Hepatocyte (in vitro differentiated cells): ENCODE measurements around the gene CACNA2D4. TPM values are rescaled to one million over a fixed set of nuclear protein-coding genes. Genes with fewer than 3 reads are reported as not detected.

Experiments used
- DNase-seq: peaks from one replicate; pipeline ENCODE4 v3.0.0-alpha.2; 2016; ENCODE audit warnings: low spot score
- H2AFZ ChIP-seq: fragments of 200-600 bp; sonication (generic); 2 replicates; pipeline ENCODE4 v1.6.0; 2016; ENCODE audit warnings: antibody characterized with exemption, mild to moderate bottlenecking
- H3K27ac ChIP-seq: fragments of 200-600 bp; sonication (generic); 2 replicates; pipeline ENCODE4 v1.5.1; 2016; ENCODE audit warnings: mild to moderate bottlenecking
- H3K27me3 ChIP-seq: fragments of 200-600 bp; sonication (generic); 2 replicates; pipeline ENCODE4 v1.6.1; 2016
- H3K36me3 ChIP-seq: fragments of 200-600 bp; sonication (generic); replicated peaks from 2 replicates; pipeline ENCODE4 v1.5.1; 2016; ENCODE audit warnings: low read depth; ENCODE audit not compliant: insufficient read depth
- H3K4me1 ChIP-seq: fragments of 200-600 bp; sonication (generic); 2 replicates; pipeline ENCODE4 v1.5.1; 2016; ENCODE audit warnings: mild to moderate bottlenecking, moderate library complexity; ENCODE audit not compliant: insufficient read depth
- H3K4me2 ChIP-seq: fragments of 200-600 bp; sonication (generic); 2 replicates; pipeline ENCODE4 v1.6.0; 2016
- H3K4me3 ChIP-seq: fragments of 200-600 bp; sonication (generic); 2 replicates; pipeline ENCODE4 v1.5.1; 2016; ENCODE audit warnings: mild to moderate bottlenecking
- H3K79me2 ChIP-seq: fragments of 200-600 bp; sonication (generic); 2 replicates; pipeline ENCODE4 v1.6.0; 2017; ENCODE audit warnings: mild to moderate bottlenecking
- H3K9me2 ChIP-seq: fragments of 200-600 bp; sonication (generic); replicated peaks from 2 replicates; pipeline ENCODE4 v1.6.0; 2017; ENCODE audit warnings: mild to moderate bottlenecking; ENCODE audit not compliant: insufficient read depth
- H3K9me3 ChIP-seq: fragments of 200-600 bp; sonication (generic); 2 replicates; pipeline ENCODE4 v1.5.1; 2016; ENCODE audit warnings: low read depth, mild to moderate bottlenecking
- H4K20me1 ChIP-seq: fragments of 200-600 bp; sonication (generic); 2 replicates; pipeline ENCODE4 v1.6.0; 2016; ENCODE audit warnings: mild to moderate bottlenecking; ENCODE audit not compliant: insufficient read depth, poor library complexity, severe bottlenecking
- EZH2 ChIP-seq: fragments of 200-600 bp; sonication (generic); IDR thresholded peaks from 2 replicates; pipeline ENCODE4 v1.6.1; 2016; ENCODE audit warnings: antibody characterized with exemption, mild to moderate bottlenecking, borderline replicate concordance
- EZH2phosphoT487 ChIP-seq: fragments of 200-600 bp; sonication (generic); IDR thresholded peaks from one replicate; pipeline ENCODE4 v1.6.1; 2018; ENCODE audit warnings: antibody characterized with exemption, mild to moderate bottlenecking, low read depth, moderate library complexity; ENCODE audit not compliant: unreplicated experiment, severe bottlenecking
- WGBS: methylation state at CpG from one replicate; pipeline ENCODE4 v1.1.6; 2016; ENCODE audit warnings: low lambda C conversion rate; ENCODE audit errors: missing lambda C conversion rate; 5-methylcytosine and 5-hydroxymethylcytosine counted together
- polyA plus RNA-seq: library from polyadenylated mRNA; unstranded; fragments of >200 nt; fragmentation: Nextera tagmentation; extraction: Ambion mirVana; gene quantifications from 2 replicates; pipeline ENCODE4 v1.2.1, GENCODE V29; 2016
- total RNA-seq: library from RNA; depleted of rRNA; stranded (reverse); fragments of >200 nt; gene quantifications from 2 replicates; pipeline ENCODE4 v1.2.3, GENCODE V29; 2014
- TF ChIP-seq, protein P1 (sequence below): fragments of 200-600 bp; sonication (generic); IDR thresholded peaks from 2 replicates; pipeline ENCODE4 v1.5.1; 2016; ENCODE audit warnings: antibody characterized with exemption, mild to moderate bottlenecking; ENCODE audit not compliant: poor library complexity

The CACNA2D4 gene
- total and polyA plus RNA-seq, 2 experiments from 2014 or later: 1.3 to 2.1 TPM

DNA sequence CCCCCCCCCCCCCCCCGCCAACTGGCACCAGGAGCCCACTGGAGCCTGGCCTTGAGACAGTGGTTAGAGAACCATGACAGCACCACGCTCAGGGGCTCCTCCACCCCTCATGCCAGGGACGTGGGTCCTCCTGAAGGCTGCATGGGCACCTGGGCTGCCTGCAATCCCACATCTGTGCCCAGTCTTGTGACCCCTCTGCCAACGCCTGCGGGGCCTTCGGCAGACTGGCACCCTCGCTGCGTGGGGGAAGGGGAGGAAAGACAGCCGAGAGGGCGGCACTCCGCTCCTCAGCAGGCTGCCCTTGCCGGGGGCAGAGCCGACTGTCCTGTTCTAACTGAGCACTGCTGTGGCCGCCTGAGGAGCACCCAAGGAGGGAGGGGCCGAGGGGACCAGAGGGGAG is 92.1 kb downstream of the CACNA2D4 start:
- Histone ChIP-seq H3K36me3 (no peaks in the 10 kb centered on the region), H3K27me3 (peaks cover 19% of the 10 kb centered on the region), H3K79me2 (no peaks in the 10 kb centered on the region), H2AFZ (no peak overlapping the region), H3K4me3 (no peak overlapping the region), H3K4me1 (no peaks in the 10 kb centered on the region), H3K27ac (no peak overlapping the region), H3K9me2 (no peaks in the 10 kb centered on the region), H4K20me1 (no peaks in the 10 kb centered on the region), H3K9me3 (no peaks in the 10 kb centered on the region), H3K4me2 (no peak overlapping the region)
- WGBS: 81% methylated on average over 15 of the region's 15 CpGs
- TF ChIP-seq, protein P1, sequence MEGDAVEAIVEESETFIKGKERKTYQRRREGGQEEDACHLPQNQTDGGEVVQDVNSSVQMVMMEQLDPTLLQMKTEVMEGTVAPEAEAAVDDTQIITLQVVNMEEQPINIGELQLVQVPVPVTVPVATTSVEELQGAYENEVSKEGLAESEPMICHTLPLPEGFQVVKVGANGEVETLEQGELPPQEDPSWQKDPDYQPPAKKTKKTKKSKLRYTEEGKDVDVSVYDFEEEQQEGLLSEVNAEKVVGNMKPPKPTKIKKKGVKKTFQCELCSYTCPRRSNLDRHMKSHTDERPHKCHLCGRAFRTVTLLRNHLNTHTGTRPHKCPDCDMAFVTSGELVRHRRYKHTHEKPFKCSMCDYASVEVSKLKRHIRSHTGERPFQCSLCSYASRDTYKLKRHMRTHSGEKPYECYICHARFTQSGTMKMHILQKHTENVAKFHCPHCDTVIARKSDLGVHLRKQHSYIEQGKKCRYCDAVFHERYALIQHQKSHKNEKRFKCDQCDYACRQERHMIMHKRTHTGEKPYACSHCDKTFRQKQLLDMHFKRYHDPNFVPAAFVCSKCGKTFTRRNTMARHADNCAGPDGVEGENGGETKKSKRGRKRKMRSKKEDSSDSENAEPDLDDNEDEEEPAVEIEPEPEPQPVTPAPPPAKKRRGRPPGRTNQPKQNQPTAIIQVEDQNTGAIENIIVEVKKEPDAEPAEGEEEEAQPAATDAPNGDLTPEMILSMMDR: no peak
- TF ChIP-seq EZH2phosphoT487 (no peak), EZH2 (no peak)
- no peak for DNase-seq

- no peak for TF ChIP-seq EZH2
- no peak for TF ChIP-seq EZH2phosphoT487
- TF ChIP-seq, protein P1: no peak
- Histone ChIP-seq H2AFZ (no peak overlapping the region), H3K36me3 (no peaks in the 10 kb centered on the region), H3K79me2 (no peaks in the 10 kb centered on the region), H3K4me2 (no peak overlapping the region), H4K20me1 (no peaks in the 10 kb centered on the region), H3K27me3 (peaks cover 28% of the 10 kb centered on the region), H3K4me1 (no peaks in the 10 kb centered on the region), H3K4me3 (no peak overlapping the region), H3K9me3 (no peaks in the 10 kb centered on the region), H3K27ac (no peak overlapping the region), H3K9me2 (no peaks in the 10 kb centered on the region)
- WGBS: 83% methylated on average over 14 of the region's 14 CpGs
- DNase-seq: no peak
Measured at GRCh38 chr12:1825382-1826102, 92.9 kb downstream of the CACNA2D4 start.

GRCh38 chr12:1823237-1823636 is 95.2 kb downstream of the CACNA2D4 start:
- no peaks in the 10 kb centered on the region for H3K4me1 ChIP-seq
- peaks cover 39% of the 10 kb centered on the region for H3K27me3 ChIP-seq
- H3K79me2 ChIP-seq: no peaks in the 10 kb centered on the region
- TF ChIP-seq, protein P1: no peak
- TF ChIP-seq EZH2: no peak
- TF ChIP-seq EZH2phosphoT487: no peak
- WGBS: 92% methylated on average over 10 of the region's 10 CpGs
- H3K4me2 ChIP-seq: no peak overlapping the region
- no peaks in the 10 kb centered on the region for H3K9me3 ChIP-seq
- no peak overlapping the region for H3K27ac ChIP-seq
- no peaks in the 10 kb centered on the region for H3K9me2 ChIP-seq
- no peak overlapping the region for H2AFZ ChIP-seq
- DNase-seq: no peak
- H4K20me1 ChIP-seq: no peaks in the 10 kb centered on the region
- H3K36me3 ChIP-seq: no peaks in the 10 kb centered on the region
- H3K4me3 ChIP-seq: no peak overlapping the region
